HEK293 (cell line): Measurements from ENCODE around the gene CACUL1.

Source experiments
- CTCF ChIA-PET: fragments of 350-600 bp; formaldehyde crosslinking; extraction: SDS; loops from one replicate; lab custom pipeline; 2021; ENCODE audit warnings: antibody characterized with exemption; lab: Yijun Ruan, JAX
- POLR2A ChIA-PET: fragments of 300-600 bp; formaldehyde crosslinking; extraction: SDS; loops from one replicate; lab custom pipeline; 2020; ENCODE audit warnings: antibody characterized with exemption, inconsistent platforms; lab: Yijun Ruan, JAX
- H3K27ac ChIP-seq: fragments of 200-500 bp; sonication (Bioruptor generic); 2 replicates; pipeline ENCODE4 v1.5.1; 2014; ENCODE audit warnings: low read depth, low read length, control low read depth, inconsistent platforms; ENCODE audit errors: extremely low read depth
- H3K36me3 ChIP-seq, 2 experiments: fragments of 200-500 bp in 1 of 2; sonication (Bioruptor generic) in 1 of 2; 1 replicate in 1 of 2; 2 replicates in 1 of 2; pipeline ENCODE4 v1.5.1; 2014 to 2017; ENCODE audit warnings: inconsistent platforms in 2 of 2, low read length in 2 of 2; ENCODE audit not compliant: control insufficient read depth in 2 of 2, insufficient read depth in 1 of 2
- H3K4me1 ChIP-seq: fragments of 200-500 bp; sonication (Bioruptor generic); 2 replicates; pipeline ENCODE4 v1.5.1; 2014; ENCODE audit warnings: mild to moderate bottlenecking, low read length, inconsistent platforms; ENCODE audit not compliant: control insufficient read depth, insufficient read depth
- H3K4me3 ChIP-seq: 2 replicates; pipeline ENCODE4 v1.5.1; 2011; ENCODE audit warnings: low read depth, mild to moderate bottlenecking, control low read depth, low read length, moderate library complexity
- H3K9me3 ChIP-seq: fragments of 200-500 bp; sonication (Bioruptor generic); 2 replicates; pipeline ENCODE4 v1.5.1; 2014; ENCODE audit warnings: low read depth, low read length, inconsistent platforms; ENCODE audit not compliant: control insufficient read depth, insufficient read depth
- HIC1 ChIP-seq: fragments of 450-650 bp; formaldehyde crosslinking; IDR thresholded peaks from 2 replicates; pipeline ENCODE4 v1.5.1; 2016; ENCODE audit warnings: missing biosample characterization, missing genetic modification characterization
- KLF1 ChIP-seq: fragments of 450-650 bp; formaldehyde crosslinking; IDR thresholded peaks from 2 replicates; pipeline ENCODE4 v1.5.1; 2016; ENCODE audit warnings: missing biosample characterization, missing genetic modification characterization
- KLF17 ChIP-seq: fragments of 450-650 bp; formaldehyde crosslinking; IDR thresholded peaks from 2 replicates; pipeline ENCODE4 v1.5.1; 2016; ENCODE audit warnings: missing biosample characterization, missing genetic modification characterization
- PRDM4 ChIP-seq: fragments of 450-650 bp; formaldehyde crosslinking; IDR thresholded peaks from 2 replicates; pipeline ENCODE4 v1.5.1; 2017; ENCODE audit warnings: missing biosample characterization, missing genetic modification characterization
- TRIM28 ChIP-seq: IDR thresholded peaks from 2 replicates; pipeline ENCODE4 v1.6.1; 2011; ENCODE audit warnings: low read length, control low read depth, borderline replicate concordance
- YY1 ChIP-seq: fragments of 450-650 bp; formaldehyde crosslinking; IDR thresholded peaks from 2 replicates; pipeline ENCODE4 v1.5.1; 2018; ENCODE audit warnings: missing biosample characterization, missing genetic modification characterization
- ZBTB8A ChIP-seq: fragments of 450-650 bp; formaldehyde crosslinking; IDR thresholded peaks from 2 replicates; pipeline ENCODE4 v1.5.1; 2016; ENCODE audit warnings: missing biosample characterization, missing genetic modification characterization
- ZIC2 ChIP-seq: fragments of 450-650 bp; formaldehyde crosslinking; IDR thresholded peaks from 2 replicates; pipeline ENCODE4 v1.5.1; 2016; ENCODE audit warnings: missing biosample characterization, missing genetic modification characterization
- ZNF146 ChIP-seq: fragments of 450-650 bp; formaldehyde crosslinking; IDR thresholded peaks from 2 replicates; pipeline ENCODE4 v1.5.1; 2016; ENCODE audit warnings: missing biosample characterization, missing genetic modification characterization
- ZNF148 ChIP-seq: fragments of 450-650 bp; formaldehyde crosslinking; IDR thresholded peaks from 2 replicates; pipeline ENCODE4 v1.5.0; 2017; ENCODE audit warnings: missing biosample characterization, missing genetic modification characterization, borderline replicate concordance
- ZNF174 ChIP-seq: fragments of 450-650 bp; formaldehyde crosslinking; IDR thresholded peaks from 2 replicates; pipeline ENCODE4 v1.5.0; 2017; ENCODE audit warnings: missing biosample characterization, mild to moderate bottlenecking, missing genetic modification characterization
- ZNF280D ChIP-seq: fragments of 450-650 bp; formaldehyde crosslinking; IDR thresholded peaks from 2 replicates; pipeline ENCODE4 v1.5.1; 2016; ENCODE audit warnings: missing biosample characterization, missing genetic modification characterization
- ZNF302 ChIP-seq: fragments of 450-650 bp; formaldehyde crosslinking; IDR thresholded peaks from 2 replicates; pipeline ENCODE4 v1.5.1; 2016; ENCODE audit warnings: missing biosample characterization, missing genetic modification characterization, low read depth
- ZNF423 ChIP-seq: fragments of 450-650 bp; formaldehyde crosslinking; IDR thresholded peaks from 2 replicates; pipeline ENCODE4 v1.5.1; 2016; ENCODE audit warnings: missing biosample characterization, missing genetic modification characterization
- ZNF561 ChIP-seq: fragments of 450-650 bp; IDR thresholded peaks from 2 replicates; pipeline ENCODE4 v1.5.1; 2018; ENCODE audit warnings: missing biosample characterization, missing genetic modification characterization, borderline replicate concordance
- ZNF580 ChIP-seq: fragments of 450-650 bp; formaldehyde crosslinking; IDR thresholded peaks from 2 replicates; pipeline ENCODE4 v1.5.1; 2016; ENCODE audit warnings: missing biosample characterization, missing genetic modification characterization
- ZNF776 ChIP-seq: fragments of 450-650 bp; formaldehyde crosslinking; IDR thresholded peaks from 2 replicates; pipeline ENCODE4 v1.5.0; 2017; ENCODE audit warnings: missing biosample characterization, missing genetic modification characterization, borderline replicate concordance
- ZXDB ChIP-seq: fragments of 450-650 bp; formaldehyde crosslinking; IDR thresholded peaks from 2 replicates; pipeline ENCODE4 v1.5.1; 2016; ENCODE audit warnings: missing biosample characterization, missing genetic modification characterization

The CACUL1 gene

GRCh38 chr10:118664321-118664720 lies 90.4 kb downstream of the CACUL1 start:
- H3K27ac ChIP-seq: no peak overlapping the region
- CTCF ChIA-PET: interaction anchor here (0.9 to 1.2 kb wide), 2 partner anchors 9 to 35 kb away, joined by 3 to 5 read pairs; no protein-coding TSS in a partner anchor
- H3K4me3 ChIP-seq: no peak overlapping the region
- peaks cover 2% of the 10 kb centered on the region; the same call in 1 of the 2 replicates for H3K4me1 ChIP-seq
- H3K36me3 ChIP-seq: no peaks in the 10 kb centered on the region
- H3K9me3 ChIP-seq: no peaks in the 10 kb centered on the region
- POLR2A ChIA-PET: no interaction called here
- TF ChIP-seq PRDM4 (tag by site-specific recombination) (no peak), KLF1 (tag by site-specific recombination) (0 out of 2 replicates have a peak, but pooled peaks have one; percentile 14)

GRCh38 chr10:118663176-118663575 lies 91.6 kb downstream of the CACUL1 start:
- TF ChIP-seq ZNF302 (tag by site-specific recombination) (no peak), ZNF146 (tag by site-specific recombination) (peak; percentile 93), ZNF776 (no peak), TRIM28 (no peak), ZNF174 (tag by site-specific recombination) (no peak), KLF17 (no peak), ZBTB8A (tag by site-specific recombination) (no peak), ZIC2 (tag by site-specific recombination) (no peak), HIC1 (tag by site-specific recombination) (no peak)
- H3K27ac ChIP-seq: no peak overlapping the region
- peaks cover 2% of the 10 kb centered on the region; the same call in 1 of the 2 replicates for H3K4me1 ChIP-seq
- ChIA-PET POLR2A (no interaction called here), CTCF (interaction anchor here (0.6 kb wide), 1 partner anchor 85 kb away, joined by 3 read pairs; no protein-coding TSS in a partner anchor)
- no peaks in the 10 kb centered on the region for H3K36me3 ChIP-seq
- H3K4me3 ChIP-seq: no peak overlapping the region
- H3K9me3 ChIP-seq: no peaks in the 10 kb centered on the region

- Histone ChIP-seq H3K4me3 (no peak overlapping the region), H3K36me3 (no peaks in the 10 kb centered on the region), H3K4me1 (peaks cover 2% of the 10 kb centered on the region; the same call in 1 of the 2 replicates), H3K9me3 (no peaks in the 10 kb centered on the region), H3K27ac (no peak overlapping the region)
- ChIA-PET POLR2A (no interaction called here), CTCF (no interaction called here)
- TF ChIP-seq ZNF423 (tag by site-specific recombination) (no peak), ZNF280D (tag by site-specific recombination) (no peak), ZXDB (tag by site-specific recombination) (peak; percentile 42; the same call in 1 of the 2 replicates), ZNF148 (no peak), ZNF561 (0 out of 2 replicates have a peak, but pooled peaks have one; percentile 64), ZNF580 (tag by site-specific recombination) (peak; percentile 76), YY1 (tag by site-specific recombination) (peak; percentile 68)
These were observed 92.3 kb downstream of the CACUL1 start for GRCh38 chr10:118662228-118663035.
